Hepatocyte (in vitro differentiated cells): ENCODE results near the gene ENPP7. TPM values are rescaled to one million over a fixed set of nuclear protein-coding genes. Genes with fewer than 3 reads are reported as not detected.

Experiments
- DNase-seq: peaks from one replicate; pipeline ENCODE4 v3.0.0-alpha.2; 2016; ENCODE audit warnings: low spot score
- H2AFZ ChIP-seq: fragments of 200-600 bp; sonication (generic); 2 replicates; pipeline ENCODE4 v1.6.0; 2016; ENCODE audit warnings: antibody characterized with exemption, mild to moderate bottlenecking
- H3K27ac ChIP-seq: fragments of 200-600 bp; sonication (generic); 2 replicates; pipeline ENCODE4 v1.5.1; 2016; ENCODE audit warnings: mild to moderate bottlenecking
- H3K27me3 ChIP-seq: fragments of 200-600 bp; sonication (generic); 2 replicates; pipeline ENCODE4 v1.6.1; 2016
- H3K36me3 ChIP-seq: fragments of 200-600 bp; sonication (generic); replicated peaks from 2 replicates; pipeline ENCODE4 v1.5.1; 2016; ENCODE audit warnings: low read depth; ENCODE audit not compliant: insufficient read depth
- H3K4me1 ChIP-seq: fragments of 200-600 bp; sonication (generic); 2 replicates; pipeline ENCODE4 v1.5.1; 2016; ENCODE audit warnings: mild to moderate bottlenecking, moderate library complexity; ENCODE audit not compliant: insufficient read depth
- H3K4me2 ChIP-seq: fragments of 200-600 bp; sonication (generic); 2 replicates; pipeline ENCODE4 v1.6.0; 2016
- H3K4me3 ChIP-seq: fragments of 200-600 bp; sonication (generic); 2 replicates; pipeline ENCODE4 v1.5.1; 2016; ENCODE audit warnings: mild to moderate bottlenecking
- H3K79me2 ChIP-seq: fragments of 200-600 bp; sonication (generic); 2 replicates; pipeline ENCODE4 v1.6.0; 2017; ENCODE audit warnings: mild to moderate bottlenecking
- H3K9me2 ChIP-seq: fragments of 200-600 bp; sonication (generic); replicated peaks from 2 replicates; pipeline ENCODE4 v1.6.0; 2017; ENCODE audit warnings: mild to moderate bottlenecking; ENCODE audit not compliant: insufficient read depth
- H3K9me3 ChIP-seq: fragments of 200-600 bp; sonication (generic); 2 replicates; pipeline ENCODE4 v1.5.1; 2016; ENCODE audit warnings: low read depth, mild to moderate bottlenecking
- H4K20me1 ChIP-seq: fragments of 200-600 bp; sonication (generic); 2 replicates; pipeline ENCODE4 v1.6.0; 2016; ENCODE audit warnings: mild to moderate bottlenecking; ENCODE audit not compliant: insufficient read depth, poor library complexity, severe bottlenecking
- EZH2 ChIP-seq: fragments of 200-600 bp; sonication (generic); IDR thresholded peaks from 2 replicates; pipeline ENCODE4 v1.6.1; 2016; ENCODE audit warnings: antibody characterized with exemption, mild to moderate bottlenecking, borderline replicate concordance
- EZH2phosphoT487 ChIP-seq: fragments of 200-600 bp; sonication (generic); IDR thresholded peaks from one replicate; pipeline ENCODE4 v1.6.1; 2018; ENCODE audit warnings: antibody characterized with exemption, mild to moderate bottlenecking, low read depth, moderate library complexity; ENCODE audit not compliant: unreplicated experiment, severe bottlenecking
- WGBS: methylation state at CpG from one replicate; pipeline ENCODE4 v1.1.6; 2016; ENCODE audit warnings: low lambda C conversion rate; ENCODE audit errors: missing lambda C conversion rate; 5-methylcytosine and 5-hydroxymethylcytosine counted together
- polyA plus RNA-seq: library from polyadenylated mRNA; unstranded; fragments of >200 nt; fragmentation: Nextera tagmentation; extraction: Ambion mirVana; gene quantifications from 2 replicates; pipeline ENCODE4 v1.2.1, GENCODE V29; 2016
- total RNA-seq: library from RNA; depleted of rRNA; stranded (reverse); fragments of >200 nt; gene quantifications from 2 replicates; pipeline ENCODE4 v1.2.3, GENCODE V29; 2014
- TF ChIP-seq, protein P1 (sequence below): fragments of 200-600 bp; sonication (generic); IDR thresholded peaks from 2 replicates; pipeline ENCODE4 v1.5.1; 2016; ENCODE audit warnings: antibody characterized with exemption, mild to moderate bottlenecking; ENCODE audit not compliant: poor library complexity

Gene ENPP7
- total and polyA plus RNA-seq, 2 experiments from 2014 or later, result 22.2 to 30.2 TPM

DNA sequence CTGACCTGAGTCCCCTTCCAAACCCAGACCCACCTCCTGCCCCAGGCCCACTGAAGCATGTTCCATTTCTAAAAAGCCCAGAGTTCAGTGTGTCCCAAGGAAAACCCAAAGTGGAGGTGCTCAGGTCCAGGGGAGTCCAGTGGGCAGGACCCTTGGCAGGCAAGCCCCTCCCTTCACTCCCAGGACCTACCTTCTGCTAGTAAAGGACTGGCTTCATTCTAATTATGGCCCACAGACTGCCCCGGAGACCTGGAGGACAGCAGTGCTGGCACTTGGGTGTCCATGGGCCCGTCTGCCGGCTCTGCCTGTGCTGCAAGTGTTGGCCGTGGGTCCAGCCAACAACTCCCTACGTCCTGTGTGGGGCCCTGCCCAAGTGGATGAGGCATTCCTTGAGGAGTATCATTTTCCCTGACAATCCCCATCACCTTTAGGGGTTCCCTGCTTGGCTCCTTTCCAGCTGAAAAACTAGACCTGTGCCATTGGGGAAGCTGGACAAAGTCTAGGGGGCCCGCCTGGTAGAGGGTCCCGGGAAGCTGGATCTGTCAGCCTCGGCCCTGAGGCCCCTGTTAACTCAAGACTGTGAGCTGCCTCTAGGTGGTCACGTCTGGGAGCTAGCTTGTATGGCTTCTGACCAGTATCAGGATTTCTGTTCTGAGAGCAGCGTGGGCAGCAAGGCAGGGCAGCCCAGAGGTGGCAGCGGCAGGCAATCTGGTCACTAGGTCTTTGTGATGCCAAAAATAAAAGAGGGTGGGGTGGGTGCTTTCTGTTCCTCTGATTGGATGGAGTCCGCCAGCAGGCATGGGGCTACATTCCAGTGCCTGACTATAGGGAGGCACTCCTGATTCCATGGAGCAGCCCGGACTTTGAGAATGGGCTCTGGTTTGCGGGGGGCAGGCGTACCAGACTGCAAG lies 55.4 kb downstream of the ENPP7 start:
- peaks cover 44% of the 10 kb centered on the region for H3K27me3 ChIP-seq

GRCh38 chr17:79786930-79787643 lies 56.3 kb downstream of the ENPP7 start:
- no peak overlapping the region for H3K4me3 ChIP-seq
- no peaks in the 10 kb centered on the region for H3K79me2 ChIP-seq
- peaks cover 21% of the 10 kb centered on the region for H3K4me1 ChIP-seq
- no peak overlapping the region for H3K4me2 ChIP-seq
- 93% methylated on average over 12 of the region's 12 CpGs for WGBS
- no peaks in the 10 kb centered on the region for H3K36me3 ChIP-seq
- H3K27me3 ChIP-seq, result peaks cover 53% of the 10 kb centered on the region
- no peaks in the 10 kb centered on the region for H4K20me1 ChIP-seq
- no peak overlapping the region for H2AFZ ChIP-seq
- H3K9me2 ChIP-seq, result no peaks in the 10 kb centered on the region
- no peaks in the 10 kb centered on the region for H3K9me3 ChIP-seq
- TF ChIP-seq EZH2phosphoT487, result no peak
- TF ChIP-seq EZH2, result no peak
- TF ChIP-seq, protein P1, sequence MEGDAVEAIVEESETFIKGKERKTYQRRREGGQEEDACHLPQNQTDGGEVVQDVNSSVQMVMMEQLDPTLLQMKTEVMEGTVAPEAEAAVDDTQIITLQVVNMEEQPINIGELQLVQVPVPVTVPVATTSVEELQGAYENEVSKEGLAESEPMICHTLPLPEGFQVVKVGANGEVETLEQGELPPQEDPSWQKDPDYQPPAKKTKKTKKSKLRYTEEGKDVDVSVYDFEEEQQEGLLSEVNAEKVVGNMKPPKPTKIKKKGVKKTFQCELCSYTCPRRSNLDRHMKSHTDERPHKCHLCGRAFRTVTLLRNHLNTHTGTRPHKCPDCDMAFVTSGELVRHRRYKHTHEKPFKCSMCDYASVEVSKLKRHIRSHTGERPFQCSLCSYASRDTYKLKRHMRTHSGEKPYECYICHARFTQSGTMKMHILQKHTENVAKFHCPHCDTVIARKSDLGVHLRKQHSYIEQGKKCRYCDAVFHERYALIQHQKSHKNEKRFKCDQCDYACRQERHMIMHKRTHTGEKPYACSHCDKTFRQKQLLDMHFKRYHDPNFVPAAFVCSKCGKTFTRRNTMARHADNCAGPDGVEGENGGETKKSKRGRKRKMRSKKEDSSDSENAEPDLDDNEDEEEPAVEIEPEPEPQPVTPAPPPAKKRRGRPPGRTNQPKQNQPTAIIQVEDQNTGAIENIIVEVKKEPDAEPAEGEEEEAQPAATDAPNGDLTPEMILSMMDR, result no peak
- DNase-seq, result no peak
- no peak overlapping the region for H3K27ac ChIP-seq

More for the DNA sequence above, 55.4 kb downstream of the ENPP7 start:
- Histone ChIP-seq H3K9me2 (no peaks in the 10 kb centered on the region), H3K27ac (no peak overlapping the region), H3K4me2 (no peak overlapping the region), H3K36me3 (no peaks in the 10 kb centered on the region), H2AFZ (no peak overlapping the region), H3K79me2 (no peaks in the 10 kb centered on the region), H3K4me1 (peaks cover 14% of the 10 kb centered on the region), H3K9me3 (no peaks in the 10 kb centered on the region), H4K20me1 (no peaks in the 10 kb centered on the region), H3K4me3 (no peak overlapping the region)
- TF ChIP-seq EZH2phosphoT487, result no peak
- TF ChIP-seq EZH2, result no peak
- TF ChIP-seq, protein P1, result no peak
- WGBS, result 95% methylated on average over 15 of the region's 15 CpGs
- no peak for DNase-seq

- no peaks in the 10 kb centered on the region for H3K9me3 ChIP-seq
- H3K9me2 ChIP-seq, result no peaks in the 10 kb centered on the region
- peaks cover 24% of the 10 kb centered on the region for H3K4me1 ChIP-seq
- no peak for DNase-seq
- H3K27me3 ChIP-seq, result peaks cover 67% of the 10 kb centered on the region
- no peaks in the 10 kb centered on the region for H3K79me2 ChIP-seq
- WGBS, result 62% methylated on average over 5 of the region's 5 CpGs
- no peak overlapping the region for H3K27ac ChIP-seq
- no peaks in the 10 kb centered on the region for H3K36me3 ChIP-seq
- H3K4me3 ChIP-seq, result no peak overlapping the region
- no peak overlapping the region for H2AFZ ChIP-seq
- no peak for TF ChIP-seq EZH2
- TF ChIP-seq, protein P1, result no peak
- TF ChIP-seq EZH2phosphoT487, result no peak
- H4K20me1 ChIP-seq, result no peaks in the 10 kb centered on the region
- no peak overlapping the region for H3K4me2 ChIP-seq
Observed at GRCh38 chr17:79788455-79788854, 57.7 kb downstream of the ENPP7 start.
